HG03565 (cell line): Measurements from ENCODE around the gene DSC2.
A peak's percentile ranks its signal among the peaks of the same experiment; 100 is the strongest.

Source experiments
- ATAC-seq: cut with Tn5 transposase; IDR thresholded peaks from one replicate; pipeline ENCODE4 v1.9.1; 2021; ENCODE audit warnings: mild to moderate bottlenecking, moderate library complexity; ENCODE audit not compliant: unreplicated experiment

DSC2 gene

DNA sequence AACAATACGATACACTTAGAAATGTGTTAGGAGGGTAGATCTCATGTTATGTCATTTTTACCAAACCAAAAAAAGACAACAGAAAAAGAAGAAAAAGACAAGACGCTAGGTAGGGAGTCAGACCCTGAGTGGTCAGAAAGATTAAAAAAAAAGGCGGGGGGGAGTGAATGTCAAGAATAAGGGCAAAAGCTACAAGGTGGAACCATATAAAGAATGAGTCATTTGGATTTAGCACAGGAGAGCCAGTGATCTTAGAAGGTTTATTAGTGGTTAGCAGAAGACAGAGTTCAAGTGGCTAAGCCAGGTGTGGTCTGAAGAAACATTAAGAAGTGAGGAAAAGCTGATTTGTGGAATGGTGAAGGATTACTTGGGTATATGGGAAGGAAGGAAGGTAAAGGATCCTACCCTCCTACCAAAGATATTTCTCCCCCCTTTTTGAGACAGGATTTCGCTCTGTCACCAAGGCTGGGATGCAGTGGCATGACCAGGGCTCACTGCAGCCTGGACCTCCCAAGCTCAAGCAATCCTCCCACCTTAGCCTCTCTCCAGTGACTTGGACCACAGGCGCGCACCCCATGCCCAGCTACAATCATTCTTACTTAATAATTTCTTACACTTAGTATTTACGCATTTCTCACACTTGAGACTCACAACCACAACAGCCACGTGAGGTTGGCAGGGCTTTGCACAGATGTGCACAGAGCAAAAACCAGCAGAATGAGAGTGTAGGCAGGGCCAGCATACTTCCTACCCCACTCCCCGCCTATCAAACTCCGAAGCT lies 2.6 kb downstream of the DSC2 start:
- no peak for ATAC-seq

DNA sequence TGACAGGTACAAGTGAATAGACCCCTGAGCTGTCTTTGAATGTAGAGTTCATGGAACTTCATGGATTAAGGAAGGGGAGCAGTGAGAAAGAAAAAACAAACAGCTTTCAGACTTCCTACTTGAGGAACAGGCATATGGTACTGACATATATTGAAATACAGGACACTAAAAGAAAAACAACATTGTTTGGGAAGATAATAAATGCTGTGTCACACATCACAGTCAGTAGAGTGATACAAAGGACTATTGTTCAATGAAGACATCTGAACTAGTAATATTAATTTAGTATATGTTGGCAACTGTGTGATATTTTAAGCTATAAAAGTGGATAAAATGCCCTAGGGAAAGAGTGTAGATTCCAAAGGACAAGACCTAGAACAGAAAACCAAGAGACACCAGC lies 3.3 kb downstream of the DSC2 start:
- ATAC-seq: no peak

DNA sequence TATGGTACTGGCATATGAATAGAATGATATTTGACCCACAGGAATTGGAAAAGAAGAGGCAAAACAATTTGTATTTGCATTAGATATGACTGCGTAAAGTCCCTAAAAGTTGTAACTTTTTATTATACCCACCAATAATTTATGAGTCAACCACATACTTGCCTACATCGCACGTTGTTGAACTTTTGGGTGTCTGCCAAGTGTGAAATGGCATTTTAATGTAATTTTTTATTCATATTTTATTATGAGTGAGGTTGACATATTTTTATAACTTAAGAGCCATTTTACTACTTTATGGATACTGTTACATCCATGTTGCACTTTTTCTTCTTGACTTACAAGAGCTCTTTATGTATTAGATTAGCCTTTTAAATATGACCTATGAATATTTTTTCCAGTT lies 4.6 kb downstream of the DSC2 start:
- ATAC-seq: no peak

DNA sequence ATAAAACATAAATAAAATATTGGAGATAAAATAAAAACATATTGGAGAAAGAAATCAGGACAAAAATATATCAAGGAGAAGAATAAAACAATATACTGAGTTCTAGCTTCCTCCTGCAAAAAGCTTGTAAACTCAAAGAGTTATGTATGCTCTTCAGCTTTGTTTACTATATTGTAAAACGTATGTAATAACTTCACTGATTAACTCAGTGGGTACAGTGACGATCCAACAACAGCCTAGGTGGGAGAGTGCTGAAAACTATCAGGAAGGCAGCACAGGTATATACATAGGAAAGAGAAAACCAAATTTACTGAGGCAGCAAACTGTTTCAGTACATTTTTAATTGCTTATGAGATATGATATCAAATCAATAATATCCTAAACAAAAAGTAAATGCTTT lies 8.3 kb downstream of the DSC2 start:
- no peak for ATAC-seq

DNA sequence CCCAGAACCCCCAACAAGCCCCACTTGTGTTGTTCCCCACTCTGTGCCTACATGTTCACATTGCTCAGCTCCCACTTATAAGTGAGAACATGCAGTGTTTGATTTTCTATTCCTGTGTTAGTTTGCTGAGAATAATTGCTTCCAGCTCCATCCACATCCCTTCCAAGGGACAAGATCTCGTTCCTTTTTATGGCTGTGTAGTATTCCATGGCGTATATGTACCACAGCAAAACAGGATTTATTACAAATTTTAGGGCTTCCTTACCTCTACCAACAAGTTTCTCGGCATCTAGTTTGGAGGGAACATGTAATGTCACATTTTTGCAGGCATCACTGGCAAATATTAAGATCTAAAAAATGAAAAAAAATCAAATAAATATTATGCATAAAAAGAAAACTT lies 8.9 kb downstream of the DSC2 start:
- ATAC-seq: no peak

DNA sequence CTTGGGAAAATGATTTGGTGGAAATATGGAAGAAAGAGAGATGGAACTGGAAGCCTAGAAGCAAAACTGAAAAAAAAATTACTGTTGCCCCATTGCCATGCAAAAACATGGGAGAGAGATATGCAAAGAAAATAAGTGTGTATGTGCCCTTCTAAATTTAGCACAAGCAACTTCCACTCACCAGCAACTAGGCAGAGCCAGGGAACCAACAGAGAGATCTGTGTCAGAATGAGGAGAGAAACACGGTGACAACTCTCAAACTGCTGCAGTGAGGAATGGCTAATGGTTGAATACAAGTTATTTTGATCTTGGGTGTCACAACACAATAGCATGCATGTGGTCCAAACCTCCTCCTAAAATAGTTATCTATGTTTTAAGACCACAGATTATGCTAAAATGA lies 10.9 kb downstream of the DSC2 start:
- no peak for ATAC-seq

DNA sequence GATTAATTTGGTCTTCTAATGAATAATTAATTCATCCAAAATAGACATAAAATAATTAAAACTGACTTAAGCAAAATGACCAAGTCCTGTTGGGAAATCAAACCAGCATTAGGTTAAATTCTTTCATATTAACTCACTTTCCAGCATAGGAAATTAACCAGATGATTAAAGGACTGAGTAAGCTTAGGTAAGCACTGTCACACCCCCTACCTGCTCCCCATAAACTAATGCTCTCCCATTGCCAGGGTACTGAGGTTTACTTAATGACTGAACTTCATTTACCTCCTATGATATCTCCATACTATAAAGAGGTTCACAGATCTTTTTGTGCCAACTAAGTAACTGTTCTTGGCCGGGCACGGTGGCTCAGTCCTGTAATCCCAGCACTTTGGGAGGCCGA lies 13.7 kb downstream of the DSC2 start:
- no peak for ATAC-seq

DNA sequence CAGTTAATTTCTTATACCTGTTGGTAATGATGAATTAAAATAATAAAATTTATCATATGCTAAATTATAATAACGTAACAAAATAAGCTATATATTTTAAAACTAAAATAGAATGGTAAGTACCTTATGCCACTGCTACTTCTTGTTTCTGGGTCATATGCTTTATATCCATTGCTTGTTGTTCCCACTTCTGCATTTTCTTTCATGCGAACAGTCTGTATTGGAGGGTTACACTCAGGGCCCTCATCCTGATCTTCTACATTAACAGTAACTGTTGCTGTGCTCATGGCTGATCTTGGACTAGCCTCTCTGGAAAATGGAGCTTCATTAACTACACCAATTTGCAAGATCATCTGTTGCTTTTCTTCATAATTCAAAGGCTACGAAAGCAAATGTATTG lies 22.2 kb downstream of the DSC2 start:
- ATAC-seq: no peak

DNA sequence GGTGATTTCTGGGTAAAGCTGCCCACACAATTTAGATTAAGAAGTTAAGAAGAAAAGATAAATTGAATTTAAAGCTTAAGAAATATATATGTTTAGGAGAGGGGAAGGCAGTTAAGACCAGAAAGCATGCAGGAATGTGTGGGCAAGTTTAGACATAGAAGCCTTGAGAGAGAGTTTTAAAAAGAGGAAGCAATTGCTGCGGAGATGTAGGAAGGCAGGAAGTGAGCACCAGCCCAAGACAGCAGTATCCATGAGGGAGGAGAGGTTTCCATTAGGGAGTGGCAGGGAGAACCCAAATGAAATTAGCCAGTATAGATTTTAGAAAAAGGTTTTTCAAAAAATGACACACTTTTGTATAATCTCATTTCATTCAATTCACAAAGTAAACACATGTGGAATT lies 24.3 kb downstream of the DSC2 start:
- ATAC-seq: no peak

DNA sequence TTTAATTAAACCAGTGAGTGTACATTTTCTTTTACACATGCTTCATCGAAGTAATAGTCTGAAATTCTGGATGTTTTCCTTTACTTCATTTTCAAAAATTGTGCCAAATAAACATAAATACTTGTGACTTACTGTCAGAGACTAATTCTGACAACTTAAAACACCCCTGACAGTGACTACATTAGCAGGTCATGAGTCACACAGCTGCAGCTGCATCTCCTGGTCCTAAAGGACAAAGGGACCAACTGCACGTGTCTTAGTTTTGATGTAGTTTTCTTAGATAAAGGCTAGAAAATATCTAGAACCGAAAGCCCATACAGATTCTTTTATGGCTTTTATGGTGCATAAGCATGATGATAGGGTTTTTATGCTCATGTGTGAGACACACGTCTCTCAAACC lies 30.0 kb downstream of the DSC2 start:
- ATAC-seq: no peak

DNA sequence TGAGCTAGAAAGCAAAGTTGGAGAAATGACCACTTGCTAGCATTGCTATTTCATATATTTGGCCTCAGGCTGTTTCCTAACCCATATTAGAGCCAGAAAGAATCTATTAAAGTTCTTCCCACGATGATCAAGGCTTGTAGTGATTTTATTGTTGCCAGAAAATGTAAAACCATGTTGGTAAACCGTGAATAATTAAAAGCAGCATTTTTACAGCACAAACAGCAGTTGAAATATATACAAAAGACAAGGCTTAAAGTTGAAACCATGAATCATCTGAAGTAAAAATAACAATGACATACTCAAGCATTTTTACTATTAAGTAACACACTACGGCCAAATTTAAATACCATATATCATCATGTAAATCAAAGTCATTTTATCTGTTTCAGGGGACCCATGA lies 32.0 kb downstream of the DSC2 start:
- no peak for ATAC-seq

DNA sequence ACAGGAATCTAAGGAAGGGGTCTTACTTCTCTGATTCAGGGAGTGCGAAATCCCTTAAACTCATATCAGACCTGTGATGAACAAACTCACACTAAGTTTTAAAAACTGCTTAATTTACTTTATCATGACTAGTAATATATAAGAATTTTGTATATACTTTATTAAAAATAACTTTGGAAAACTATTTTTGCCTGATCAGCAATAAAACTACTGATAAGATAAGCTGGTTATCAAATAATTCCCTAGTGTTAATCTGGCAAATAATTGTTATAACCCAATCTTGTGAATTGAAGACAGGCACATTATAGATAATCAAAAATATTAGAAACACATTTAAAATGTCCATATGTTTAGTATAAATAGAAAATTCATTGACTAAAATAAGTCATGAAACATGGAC lies 36.0 kb downstream of the DSC2 start:
- no peak for ATAC-seq

DNA sequence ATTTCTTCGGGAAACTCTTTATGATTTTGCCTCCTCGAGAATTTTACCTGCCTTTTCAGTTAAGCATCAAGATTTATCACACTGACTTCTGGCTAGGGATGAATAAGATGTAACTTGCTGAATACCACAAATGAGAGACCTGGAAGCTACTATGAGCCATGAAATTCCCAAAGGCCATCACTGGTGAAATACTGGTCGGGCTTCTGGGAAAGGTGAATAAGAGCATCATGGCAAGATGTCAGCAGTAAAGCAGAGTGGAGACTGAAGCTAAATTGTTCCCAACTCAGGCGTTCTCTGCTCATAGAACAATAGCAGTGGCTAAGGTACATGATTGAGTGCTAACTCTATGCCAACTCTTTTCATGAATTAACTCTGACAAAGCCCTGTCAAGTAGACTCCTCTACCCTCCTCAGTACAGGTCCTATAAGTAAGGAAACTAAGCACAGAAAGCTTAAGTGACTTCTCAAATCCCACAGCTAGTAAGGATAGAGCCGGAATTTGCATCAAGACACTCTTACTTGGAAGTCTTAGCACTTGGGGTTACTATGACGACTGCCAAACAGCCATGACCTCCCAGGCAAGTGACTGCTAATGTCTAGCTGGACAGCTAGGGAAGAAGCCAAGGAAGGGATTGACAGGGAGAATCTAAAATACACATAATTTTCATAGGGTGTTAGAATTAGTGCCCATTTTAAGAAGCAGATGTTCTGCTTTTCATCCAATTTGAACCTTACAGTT lies 37.0 kb downstream of the DSC2 start:
- ATAC-seq: no peak

DNA sequence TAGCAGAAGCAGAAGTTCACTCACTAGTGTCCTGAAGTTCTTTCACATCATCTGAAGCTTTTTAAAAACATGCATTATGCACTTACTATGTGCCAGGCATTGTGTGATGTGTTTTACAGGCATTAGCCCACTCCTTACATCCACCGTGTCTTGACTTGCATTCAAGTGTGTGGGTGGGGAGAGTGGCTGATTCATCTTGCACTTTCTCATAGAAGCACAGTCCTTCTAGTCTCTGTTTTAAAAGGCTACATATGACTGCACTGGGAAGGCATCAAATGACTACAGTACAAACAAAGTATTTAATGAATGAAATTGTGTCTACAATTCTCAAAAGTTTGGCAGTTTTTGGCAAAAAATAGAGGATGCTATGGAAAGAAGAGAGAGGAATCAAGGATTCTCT lies 38.1 kb downstream of the DSC2 start:
- ATAC-seq: peak; percentile 74

DNA sequence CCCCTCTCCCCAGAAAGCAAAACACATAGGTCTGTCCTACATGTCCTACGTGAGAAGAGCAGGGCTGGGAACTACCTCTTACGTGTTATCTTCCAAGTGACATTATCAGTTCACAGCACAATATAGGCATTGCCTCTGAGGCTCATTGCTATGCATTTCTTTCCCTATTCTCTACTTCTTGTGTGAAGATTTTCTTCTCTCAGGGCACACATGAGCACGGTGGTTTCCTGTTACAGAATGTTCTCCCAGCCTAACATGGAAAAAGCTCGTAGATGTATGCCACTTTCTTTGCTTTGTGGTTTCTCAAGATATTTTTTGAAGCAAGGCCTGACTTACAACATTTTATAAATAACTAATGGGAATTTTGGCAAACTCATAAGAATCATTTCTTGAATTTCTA lies 40.3 kb downstream of the DSC2 start:
- ATAC-seq: peak; percentile 42

DNA sequence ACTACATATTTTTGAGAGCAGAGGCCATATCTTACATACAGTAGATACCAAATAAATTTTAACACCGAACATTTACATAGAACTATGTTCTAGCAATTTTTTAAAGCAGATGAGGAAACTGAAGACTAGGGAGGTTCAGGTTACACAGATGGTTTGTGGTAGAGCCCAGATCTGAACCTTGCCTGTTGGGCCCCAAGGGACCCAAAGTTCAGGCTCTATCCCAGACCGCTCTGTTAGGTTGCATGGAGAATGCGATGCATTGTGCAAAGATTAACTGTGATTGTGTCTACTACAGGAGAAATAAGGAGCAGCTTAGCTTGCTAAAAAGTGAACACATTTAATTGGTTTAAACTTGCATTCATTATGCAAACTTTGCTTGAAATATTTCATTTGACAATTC lies 43.3 kb downstream of the DSC2 start:
- no peak for ATAC-seq

DNA sequence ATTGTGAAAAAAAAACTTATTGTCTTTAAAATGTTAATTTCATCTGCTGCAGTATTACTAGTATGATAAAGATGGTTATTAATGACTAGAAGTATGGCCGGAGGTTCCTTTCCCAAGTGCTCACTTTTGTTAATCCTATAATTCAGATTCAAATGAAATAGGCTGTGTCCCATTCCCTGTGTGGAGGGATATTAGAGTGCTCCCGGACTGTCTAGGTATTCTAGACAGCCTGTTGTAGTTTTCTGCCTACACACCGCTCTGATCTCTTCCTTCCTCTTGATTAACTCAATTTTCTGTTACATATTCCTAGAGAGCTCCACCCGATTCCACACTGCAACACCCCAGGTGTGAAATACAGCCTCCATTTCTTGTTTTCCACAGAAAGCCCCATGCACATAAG lies 44.3 kb downstream of the DSC2 start:
- no peak for ATAC-seq

DNA sequence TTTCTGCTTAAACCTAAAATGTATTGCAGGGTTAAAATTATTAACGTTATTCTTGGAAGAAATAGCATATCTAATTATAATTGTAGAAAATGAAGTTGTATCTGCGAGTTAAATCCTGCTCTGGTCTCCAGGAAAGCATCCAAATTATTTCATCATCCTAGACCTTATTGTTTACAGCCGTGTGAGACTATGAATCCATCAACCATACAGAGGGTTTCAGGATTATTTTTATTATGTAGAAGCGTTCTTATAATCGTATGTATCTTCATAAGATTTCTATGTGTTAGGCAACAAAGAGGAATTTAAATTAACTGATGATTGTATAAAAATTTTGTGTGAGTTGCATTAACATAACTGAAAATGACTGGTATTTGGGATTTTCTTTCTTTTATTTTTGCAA lies 45.2 kb downstream of the DSC2 start:
- no peak for ATAC-seq

DNA sequence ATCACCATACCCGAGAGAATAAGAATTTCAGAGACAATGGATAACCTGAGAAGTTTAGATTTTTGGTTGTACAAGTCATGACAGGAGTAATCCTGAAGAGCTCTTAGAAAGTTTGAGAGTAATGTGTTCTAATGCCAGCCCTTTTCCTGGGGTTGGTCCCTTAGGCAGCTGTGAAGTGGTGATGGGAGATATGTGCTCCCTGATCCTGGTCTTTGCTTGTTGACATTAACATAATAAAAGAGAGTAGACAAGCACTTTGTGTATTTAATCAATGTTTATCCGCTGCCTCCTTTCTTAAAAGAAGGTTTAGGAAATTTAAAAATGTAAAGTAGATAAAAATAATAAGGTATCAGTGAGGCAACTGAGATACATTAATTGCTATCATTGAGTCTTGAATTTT lies 45.9 kb downstream of the DSC2 start:
- ATAC-seq: no peak

DNA sequence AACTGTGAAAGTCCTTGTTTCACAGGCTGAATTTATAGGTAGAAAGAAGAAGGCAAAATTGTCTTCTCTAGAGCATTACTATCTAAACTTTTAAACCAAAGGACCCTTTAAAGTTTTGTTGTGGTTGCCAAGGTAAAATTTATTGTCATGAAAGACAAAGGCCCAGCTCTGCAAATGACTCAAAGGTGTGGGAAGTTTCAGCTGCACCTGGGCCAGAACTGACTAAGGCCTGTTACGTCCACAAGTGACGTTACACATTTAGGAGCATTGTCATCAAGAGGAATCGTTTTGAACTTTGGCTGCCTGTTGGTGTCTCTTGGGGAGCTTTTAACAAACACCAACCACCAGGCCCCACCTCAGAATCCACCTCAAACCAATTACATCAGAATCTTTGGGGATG lies 51.6 kb downstream of the DSC2 start:
- no peak for ATAC-seq

DNA sequence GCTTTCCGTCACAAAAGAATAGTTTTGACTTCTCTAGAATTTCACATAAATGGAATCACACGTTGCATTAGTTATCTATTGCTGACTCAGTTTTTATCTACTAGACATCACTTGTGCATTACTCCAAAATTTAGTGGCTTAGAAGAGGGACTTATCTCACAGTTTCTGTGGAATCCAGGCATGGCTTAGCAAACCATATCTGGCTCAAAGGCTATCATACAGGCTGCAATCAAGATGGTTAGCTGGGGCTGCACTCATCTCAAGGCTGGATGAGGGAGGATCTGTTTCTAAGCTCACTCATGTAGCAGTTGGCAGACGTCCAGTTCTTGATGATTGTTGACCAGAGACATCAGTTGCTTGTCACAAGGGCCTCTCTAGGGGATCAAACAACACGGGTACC lies 53.0 kb downstream of the DSC2 start:
- ATAC-seq: no peak

DNA sequence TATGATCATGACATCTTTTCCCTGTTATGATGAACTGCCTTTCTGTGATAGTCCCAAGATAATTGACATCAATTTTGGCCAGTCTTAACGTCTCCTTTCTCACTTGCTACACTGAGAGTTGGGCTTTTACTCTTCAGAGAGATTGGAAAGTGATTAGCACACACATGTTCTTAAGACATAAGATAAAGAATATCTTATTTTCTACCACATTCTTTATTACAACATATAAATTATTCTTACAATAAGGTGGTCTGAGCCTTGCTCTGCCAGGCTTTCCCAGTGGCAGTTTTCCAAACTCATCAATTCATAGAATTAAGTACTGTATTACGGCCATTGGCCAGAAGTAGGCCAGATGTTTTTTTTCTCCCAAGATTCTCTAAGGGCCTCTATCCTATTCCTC lies 54.0 kb downstream of the DSC2 start:
- ATAC-seq: no peak

DNA sequence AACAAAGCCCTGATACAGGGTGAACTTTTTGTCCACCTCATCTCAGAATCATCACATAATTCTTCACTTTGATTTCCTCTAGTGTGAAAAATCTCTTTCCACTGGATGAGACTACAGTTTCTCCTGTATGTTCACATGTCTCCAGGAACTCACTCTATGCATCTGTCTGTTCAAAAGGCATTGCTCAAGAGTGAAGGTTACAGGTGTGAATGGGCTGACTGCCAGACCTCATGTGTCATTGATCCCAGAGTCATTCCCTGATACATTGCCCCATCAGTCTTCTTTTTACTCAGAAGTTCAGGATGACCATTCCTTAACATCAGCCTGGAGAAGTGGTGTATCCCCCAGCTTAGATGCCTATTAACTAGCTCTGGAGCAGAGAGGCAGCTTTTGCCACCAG lies 55.3 kb downstream of the DSC2 start:
- no peak for ATAC-seq
